HEK293 (cell line): ENCODE data around the gene PCBD1.

Experiments used
- GFI1B ChIP-seq: fragments of 450-650 bp; formaldehyde crosslinking; IDR thresholded peaks from 2 replicates; pipeline ENCODE4 v1.5.1; 2016; ENCODE audit warnings: missing biosample characterization, missing genetic modification characterization
- GLIS1 ChIP-seq: fragments of 450-650 bp; formaldehyde crosslinking; IDR thresholded peaks from 2 replicates; pipeline ENCODE4 v1.5.1; 2016; ENCODE audit warnings: missing biosample characterization, missing genetic modification characterization
- MZF1 ChIP-seq: fragments of 450-650 bp; formaldehyde crosslinking; IDR thresholded peaks from 2 replicates; pipeline ENCODE4 v1.5.1; 2017; ENCODE audit warnings: missing biosample characterization, missing genetic modification characterization, borderline replicate concordance
- RBAK ChIP-seq: fragments of 450-650 bp; formaldehyde crosslinking; IDR thresholded peaks from 2 replicates; pipeline ENCODE4 v1.5.1; 2016; ENCODE audit warnings: missing biosample characterization, missing genetic modification characterization
- ZBTB11 ChIP-seq: fragments of 450-650 bp; formaldehyde crosslinking; conservative IDR thresholded peaks from 2 replicates; pipeline ENCODE4 v1.5.1; 2016; ENCODE audit warnings: low read depth, missing biosample characterization, missing genetic modification characterization
- ZFP69B ChIP-seq: fragments of 450-650 bp; formaldehyde crosslinking; IDR thresholded peaks from 2 replicates; pipeline ENCODE4 v1.5.1; 2016; ENCODE audit warnings: missing biosample characterization, missing genetic modification characterization
- ZNF132 ChIP-seq: fragments of 450-650 bp; formaldehyde crosslinking; IDR thresholded peaks from 2 replicates; pipeline ENCODE4 v1.5.1; 2017; ENCODE audit warnings: missing biosample characterization, missing genetic modification characterization, borderline replicate concordance
- ZNF148 ChIP-seq: fragments of 450-650 bp; formaldehyde crosslinking; IDR thresholded peaks from 2 replicates; pipeline ENCODE4 v1.5.0; 2017; ENCODE audit warnings: missing biosample characterization, missing genetic modification characterization, borderline replicate concordance
- ZNF174 ChIP-seq: fragments of 450-650 bp; formaldehyde crosslinking; IDR thresholded peaks from 2 replicates; pipeline ENCODE4 v1.5.0; 2017; ENCODE audit warnings: missing biosample characterization, mild to moderate bottlenecking, missing genetic modification characterization
- ZNF175 ChIP-seq: fragments of 450-650 bp; formaldehyde crosslinking; IDR thresholded peaks from 2 replicates; pipeline ENCODE4 v1.5.1; 2016; ENCODE audit warnings: missing biosample characterization, missing genetic modification characterization
- ZNF362 ChIP-seq: fragments of 450-650 bp; formaldehyde crosslinking; IDR thresholded peaks from 2 replicates; pipeline ENCODE4 v1.5.1; 2016; ENCODE audit warnings: missing biosample characterization, missing genetic modification characterization
- ZNF544 ChIP-seq: fragments of 450-650 bp; formaldehyde crosslinking; IDR thresholded peaks from 2 replicates; pipeline ENCODE4 v1.5.0; 2017; ENCODE audit warnings: missing biosample characterization, missing genetic modification characterization
- ZNF555 ChIP-seq: fragments of 450-650 bp; formaldehyde crosslinking; conservative IDR thresholded peaks from 2 replicates; pipeline ENCODE4 v1.5.1; 2017; ENCODE audit warnings: missing biosample characterization, mild to moderate bottlenecking, missing genetic modification characterization, inconsistent platforms
- ZNF558 ChIP-seq: fragments of 450-650 bp; formaldehyde crosslinking; IDR thresholded peaks from 2 replicates; pipeline ENCODE4 v1.5.1; 2016; ENCODE audit warnings: missing biosample characterization, missing genetic modification characterization
- ZNF561 ChIP-seq: fragments of 450-650 bp; IDR thresholded peaks from 2 replicates; pipeline ENCODE4 v1.5.1; 2018; ENCODE audit warnings: missing biosample characterization, missing genetic modification characterization, borderline replicate concordance
- ZNF629 ChIP-seq: fragments of 450-650 bp; formaldehyde crosslinking; IDR thresholded peaks from 2 replicates; pipeline ENCODE4 v1.5.1; 2017; ENCODE audit warnings: missing biosample characterization, missing genetic modification characterization
- ZNF639 ChIP-seq: fragments of 450-650 bp; formaldehyde crosslinking; IDR thresholded peaks from 2 replicates; pipeline ENCODE4 v1.5.1; 2016; ENCODE audit warnings: missing biosample characterization, missing genetic modification characterization
- ZNF660 ChIP-seq: fragments of 450-650 bp; IDR thresholded peaks from 2 replicates; pipeline ENCODE4 v1.5.1; 2018; ENCODE audit warnings: missing biosample characterization, mild to moderate bottlenecking, missing genetic modification characterization
- ZNF664 ChIP-seq: fragments of 450-650 bp; formaldehyde crosslinking; IDR thresholded peaks from 2 replicates; pipeline ENCODE4 v1.5.1; 2016; ENCODE audit warnings: missing biosample characterization, missing genetic modification characterization
- ZNF791 ChIP-seq: fragments of 450-650 bp; formaldehyde crosslinking; IDR thresholded peaks from 2 replicates; pipeline ENCODE4 v1.5.1; 2016; ENCODE audit warnings: missing biosample characterization, missing genetic modification characterization
- ZSCAN4 ChIP-seq: fragments of 450-650 bp; formaldehyde crosslinking; IDR thresholded peaks from 2 replicates; pipeline ENCODE4 v1.5.1; 2017; ENCODE audit warnings: missing biosample characterization, missing genetic modification characterization
- TF ChIP-seq, protein P1 (sequence below): fragments of 450-650 bp; IDR thresholded peaks from 2 replicates; pipeline ENCODE4 v1.5.1; 2018; ENCODE audit warnings: missing biosample characterization, missing genetic modification characterization
- TF ChIP-seq, protein P2 (sequence below): fragments of 450-650 bp; formaldehyde crosslinking; IDR thresholded peaks from 2 replicates; pipeline ENCODE4; 2016; ENCODE audit warnings: missing biosample characterization, missing genetic modification characterization
- TF ChIP-seq, protein P3 (sequence below): fragments of 450-650 bp; formaldehyde crosslinking; IDR thresholded peaks from 2 replicates; pipeline ENCODE4 v1.5.1; 2017; ENCODE audit warnings: missing biosample characterization, missing genetic modification characterization

PCBD1 gene

DNA sequence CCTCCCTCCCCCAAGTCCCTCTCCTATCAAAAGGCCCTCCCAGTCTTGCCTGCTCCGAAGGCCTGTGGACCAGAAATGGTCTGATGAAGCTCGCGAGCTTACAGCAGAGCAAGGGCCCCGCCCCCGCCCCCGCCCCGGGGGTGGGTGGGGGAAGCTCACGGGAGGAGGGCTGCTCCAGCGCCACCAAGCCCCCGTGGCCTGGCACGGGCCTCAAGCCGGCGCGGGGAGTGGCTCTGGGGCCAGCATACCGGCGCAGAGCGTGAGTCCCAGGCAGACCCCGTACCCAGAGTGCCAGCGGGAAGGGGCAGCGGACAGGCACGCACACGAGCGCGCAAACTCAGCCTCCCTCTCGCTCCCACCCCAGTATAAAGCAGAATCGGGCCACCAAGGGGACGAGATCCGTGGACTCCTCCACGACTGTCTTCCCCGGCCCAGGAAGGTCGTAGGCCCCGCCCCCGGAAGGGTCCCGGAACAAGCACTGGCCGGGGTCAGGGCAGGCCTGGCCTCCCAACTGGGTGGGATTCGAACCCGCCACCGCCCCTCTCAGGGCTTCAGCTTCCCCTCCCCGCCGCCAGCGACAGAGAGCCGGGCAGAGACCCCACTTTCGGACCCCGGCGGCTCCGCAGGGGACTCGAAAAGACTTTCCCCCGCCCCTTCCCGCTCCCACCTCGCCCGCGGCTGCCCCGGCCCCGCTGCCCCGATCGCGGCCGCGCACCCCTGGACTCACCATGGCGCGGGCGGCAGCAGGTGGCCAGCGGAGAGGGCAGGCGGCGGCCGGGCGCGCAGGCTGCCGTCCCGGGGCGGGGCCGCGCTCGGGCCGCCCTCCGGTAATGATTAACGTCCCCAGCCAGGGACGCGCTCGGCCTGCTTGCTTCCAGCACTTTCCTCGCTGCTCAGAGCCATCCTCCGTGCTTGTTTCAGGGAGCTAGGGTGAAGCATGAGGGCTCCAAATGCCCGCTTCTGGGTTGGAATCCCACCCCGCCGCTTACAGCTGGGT is at the start of gene PCBD1 (continued):
- TF ChIP-seq ZNF148 (tag by site-specific recombination) (no peak), ZNF174 (tag by site-specific recombination) (no peak), RBAK (tag by site-specific recombination) (no peak), ZNF660 (tag by site-specific recombination) (no peak; the same call in 1 of the 2 replicates), ZNF558 (tag by site-specific recombination) (no peak), GLIS1 (tag by site-specific recombination) (peak; percentile 57), ZNF639 (tag by site-specific recombination) (0 out of 2 replicates have a peak, but pooled peaks have one; percentile 41), GFI1B (tag by site-specific recombination) (no peak), ZNF544 (tag by site-specific recombination) (no peak), ZNF561 (tag by site-specific recombination) (no peak), ZNF555 (tag by site-specific recombination) (no peak), ZNF362 (tag by site-specific recombination) (no peak), ZNF791 (tag by site-specific recombination) (no peak), ZBTB11 (peak; percentile 70), ZFP69B (tag by site-specific recombination) (peak; percentile 73), ZNF175 (tag by site-specific recombination) (no peak), ZNF664 (tag by site-specific recombination) (no peak), ZSCAN4 (tag by site-specific recombination) (no peak), ZNF629 (tag by site-specific recombination) (peak; percentile 45), ZNF132 (tag by site-specific recombination) (no peak), MZF1 (no peak; the same call in 1 of the 2 replicates)
- TF ChIP-seq, protein P1, sequence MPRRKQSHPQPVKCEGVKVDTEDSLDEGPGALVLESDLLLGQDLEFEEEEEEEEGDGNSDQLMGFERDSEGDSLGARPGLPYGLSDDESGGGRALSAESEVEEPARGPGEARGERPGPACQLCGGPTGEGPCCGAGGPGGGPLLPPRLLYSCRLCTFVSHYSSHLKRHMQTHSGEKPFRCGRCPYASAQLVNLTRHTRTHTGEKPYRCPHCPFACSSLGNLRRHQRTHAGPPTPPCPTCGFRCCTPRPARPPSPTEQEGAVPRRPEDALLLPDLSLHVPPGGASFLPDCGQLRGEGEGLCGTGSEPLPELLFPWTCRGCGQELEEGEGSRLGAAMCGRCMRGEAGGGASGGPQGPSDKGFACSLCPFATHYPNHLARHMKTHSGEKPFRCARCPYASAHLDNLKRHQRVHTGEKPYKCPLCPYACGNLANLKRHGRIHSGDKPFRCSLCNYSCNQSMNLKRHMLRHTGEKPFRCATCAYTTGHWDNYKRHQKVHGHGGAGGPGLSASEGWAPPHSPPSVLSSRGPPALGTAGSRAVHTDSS (tag by site-specific recombination): no peak
- TF ChIP-seq, protein P2, sequence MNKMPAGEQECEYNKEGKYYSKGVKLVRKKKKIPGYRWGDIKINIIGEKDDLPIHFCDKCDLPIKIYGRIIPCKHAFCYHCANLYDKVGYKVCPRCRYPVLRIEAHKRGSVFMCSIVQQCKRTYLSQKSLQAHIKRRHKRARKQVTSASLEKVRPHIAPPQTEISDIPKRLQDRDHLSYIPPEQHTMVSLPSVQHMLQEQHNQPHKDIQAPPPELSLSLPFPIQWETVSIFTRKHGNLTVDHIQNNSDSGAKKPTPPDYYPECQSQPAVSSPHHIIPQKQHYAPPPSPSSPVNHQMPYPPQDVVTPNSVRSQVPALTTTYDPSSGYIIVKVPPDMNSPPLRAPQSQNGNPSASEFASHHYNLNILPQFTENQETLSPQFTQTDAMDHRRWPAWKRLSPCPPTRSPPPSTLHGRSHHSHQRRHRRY: no peak
- TF ChIP-seq, protein P3, sequence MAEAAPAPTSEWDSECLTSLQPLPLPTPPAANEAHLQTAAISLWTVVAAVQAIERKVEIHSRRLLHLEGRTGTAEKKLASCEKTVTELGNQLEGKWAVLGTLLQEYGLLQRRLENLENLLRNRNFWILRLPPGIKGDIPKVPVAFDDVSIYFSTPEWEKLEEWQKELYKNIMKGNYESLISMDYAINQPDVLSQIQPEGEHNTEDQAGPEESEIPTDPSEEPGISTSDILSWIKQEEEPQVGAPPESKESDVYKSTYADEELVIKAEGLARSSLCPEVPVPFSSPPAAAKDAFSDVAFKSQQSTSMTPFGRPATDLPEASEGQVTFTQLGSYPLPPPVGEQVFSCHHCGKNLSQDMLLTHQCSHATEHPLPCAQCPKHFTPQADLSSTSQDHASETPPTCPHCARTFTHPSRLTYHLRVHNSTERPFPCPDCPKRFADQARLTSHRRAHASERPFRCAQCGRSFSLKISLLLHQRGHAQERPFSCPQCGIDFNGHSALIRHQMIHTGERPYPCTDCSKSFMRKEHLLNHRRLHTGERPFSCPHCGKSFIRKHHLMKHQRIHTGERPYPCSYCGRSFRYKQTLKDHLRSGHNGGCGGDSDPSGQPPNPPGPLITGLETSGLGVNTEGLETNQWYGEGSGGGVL: peak; percentile 89
